ENCODE results near the gene NPIPB2.
"Not testable (repeated sequence)": the region's sequence is repeated elsewhere in the genome, so short reads cannot be mapped to it uniquely, and the experiment has no call there.

NPIPB2 gene

DNA sequence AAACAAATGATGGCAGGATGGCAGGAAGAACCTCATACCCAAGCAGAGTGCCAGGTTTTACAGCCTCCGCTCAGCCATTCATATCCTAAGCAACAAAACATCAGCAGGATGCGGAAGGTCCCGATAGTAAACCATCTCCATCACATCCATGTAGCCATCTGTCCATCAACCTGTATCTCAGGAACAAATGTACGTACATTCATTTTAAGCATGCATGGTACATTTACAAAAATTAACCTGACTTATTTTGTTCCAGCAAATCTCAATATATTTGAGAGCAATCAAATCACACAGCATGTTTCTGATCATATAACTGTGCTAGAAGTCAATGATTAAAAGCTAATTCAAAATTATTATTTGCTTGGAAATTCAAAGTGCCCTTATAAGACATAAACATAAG lies at the start of gene NPIPB2:
TSS of gene NPIPB2 (minus strand) at position 101 of the 400 bp plus-strand sequence. CDS start at position 101, 0 bp downstream.
- DNase-seq = not testable (repeated sequence)

DNA sequence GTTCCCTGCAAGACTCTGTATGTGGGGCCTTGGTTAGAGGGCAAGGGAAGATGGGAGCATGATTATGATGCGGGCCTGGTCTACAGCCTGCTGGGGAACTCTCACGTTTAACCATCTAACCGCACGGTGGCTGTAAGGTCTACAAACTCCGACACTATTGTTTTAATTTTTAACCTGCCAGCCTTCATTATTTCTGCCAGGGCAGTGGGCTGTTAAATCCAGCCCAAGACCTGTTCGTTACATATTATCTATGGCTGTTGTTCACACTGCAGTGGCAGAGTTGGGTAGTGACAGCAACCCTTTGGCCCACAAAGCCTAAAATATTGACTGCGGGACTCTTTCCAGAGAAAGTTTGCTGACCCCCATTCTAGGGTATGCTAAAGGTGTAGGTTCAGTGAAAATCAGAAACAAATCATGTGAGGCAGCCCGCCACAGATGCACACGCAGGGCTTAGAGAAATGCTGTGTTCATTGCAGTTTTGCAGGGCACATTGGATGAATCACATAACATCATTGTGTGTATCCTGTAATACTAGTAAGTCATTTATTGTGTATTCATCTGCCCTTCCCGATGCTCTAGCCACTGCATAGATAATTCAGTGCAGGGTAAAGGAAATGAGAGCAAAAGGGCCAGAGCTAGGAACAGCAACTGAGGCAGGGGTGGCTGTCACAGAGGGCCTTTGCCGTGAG lies 49.0 kb upstream of the NPIPB2 start:
- DNase-seq = no peak

- no peak for DNase-seq
Measured at GRCh38 chr16:11988258-11988978, 46.6 kb upstream of the NPIPB2 start.

DNA sequence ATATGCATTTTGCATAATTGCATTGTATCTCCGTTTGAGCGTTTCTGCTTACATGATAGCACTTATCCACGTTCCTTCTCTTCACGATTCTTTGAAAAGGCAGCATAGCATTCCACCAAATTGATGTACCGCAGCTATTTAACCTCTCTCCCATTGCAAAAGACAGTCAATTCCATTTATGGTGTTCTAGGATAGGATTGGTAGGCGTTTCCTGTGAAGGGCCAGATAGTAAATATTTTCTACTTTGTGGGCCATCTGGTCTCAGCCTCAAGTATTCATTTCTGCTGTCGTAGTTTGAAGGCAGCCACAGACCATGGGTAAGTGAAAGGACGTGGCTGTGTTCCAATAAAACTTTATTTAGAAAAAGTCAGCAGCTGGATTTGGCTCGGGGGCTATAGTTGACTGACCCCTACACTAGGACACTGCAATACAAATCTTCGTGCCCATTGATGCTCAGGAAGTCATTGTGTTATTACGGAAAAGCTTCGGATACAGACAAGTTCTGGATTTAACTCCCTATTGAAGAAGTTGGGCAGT lies 44.7 kb upstream of the NPIPB2 start:
- no peak for DNase-seq

DNA sequence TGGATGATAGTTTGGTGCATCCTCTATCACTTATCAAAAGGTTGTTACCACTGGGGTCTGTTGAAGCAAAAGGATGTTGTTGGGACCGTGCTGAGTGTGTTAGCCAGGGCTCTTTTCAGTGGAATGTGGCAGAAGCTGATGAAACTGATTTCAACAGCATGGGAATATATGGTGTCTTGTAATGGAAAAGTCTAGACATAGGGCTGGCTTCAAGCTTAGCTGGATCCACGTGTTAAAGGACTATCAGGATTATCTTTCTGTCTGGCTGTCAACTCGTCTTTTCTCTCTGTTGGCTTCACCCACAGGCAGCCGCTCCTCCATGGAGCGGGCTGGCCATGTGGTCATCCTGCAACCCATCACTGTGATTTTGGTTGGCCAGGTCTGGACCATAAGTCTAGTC lies 43.4 kb upstream of the NPIPB2 start:
- no peak for DNase-seq

DNA sequence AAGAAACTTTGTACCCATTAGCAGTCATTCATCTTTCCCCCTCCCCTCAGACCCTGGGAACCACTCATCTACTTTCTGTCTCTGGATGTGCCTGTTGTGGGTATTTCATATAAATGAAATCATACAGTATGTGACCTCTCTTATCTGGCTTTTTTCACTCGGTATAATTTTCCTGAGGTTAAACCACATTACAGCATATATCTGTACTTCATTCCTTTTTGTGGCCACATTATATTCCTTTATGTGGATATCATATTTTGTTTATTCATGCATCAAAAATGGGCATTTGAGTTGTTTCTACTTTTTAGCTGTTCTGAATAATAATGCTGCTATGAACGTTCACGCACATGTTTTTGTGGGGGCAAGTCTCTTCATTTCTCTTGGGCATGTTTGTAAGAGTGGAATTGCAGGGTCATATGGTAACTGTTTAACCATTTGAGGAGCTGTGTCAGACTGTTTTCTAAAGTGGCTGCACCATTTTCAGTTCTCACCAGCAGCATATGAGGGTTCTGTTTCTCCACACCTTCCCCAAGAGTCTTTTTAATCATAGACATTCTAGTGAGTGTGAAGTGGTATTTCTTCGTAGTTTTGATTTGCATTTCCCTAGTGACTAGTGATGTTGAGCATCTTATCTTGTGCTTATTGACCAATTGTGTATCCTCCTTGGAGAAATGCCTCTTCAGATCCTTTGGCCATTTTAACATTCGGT lies 38.4 kb upstream of the NPIPB2 start:
- no peak for DNase-seq

GRCh38 chr16:11979013-11979672 lies 37.3 kb upstream of the NPIPB2 start:
- no peak for DNase-seq

DNA sequence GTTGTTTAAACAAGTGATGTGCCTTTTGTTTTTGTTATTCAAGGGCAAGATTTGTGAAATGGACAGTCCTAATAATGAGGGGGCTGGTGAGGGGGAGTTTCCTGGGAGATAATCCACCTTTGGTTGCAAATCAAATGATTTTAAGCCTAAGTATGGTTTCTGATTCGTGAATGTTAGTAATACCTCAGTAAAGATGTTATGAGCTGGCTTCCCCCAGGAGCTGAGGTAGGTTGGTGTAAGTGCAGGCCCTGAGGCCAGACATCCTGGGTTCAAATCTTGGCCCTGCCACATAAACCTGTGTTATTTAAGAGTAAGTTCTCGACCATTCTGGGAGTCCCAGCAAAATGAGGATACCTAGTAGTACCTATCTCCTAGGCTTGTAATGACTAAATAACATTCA lies 36.2 kb upstream of the NPIPB2 start:
- DNase-seq = no peak

DNA sequence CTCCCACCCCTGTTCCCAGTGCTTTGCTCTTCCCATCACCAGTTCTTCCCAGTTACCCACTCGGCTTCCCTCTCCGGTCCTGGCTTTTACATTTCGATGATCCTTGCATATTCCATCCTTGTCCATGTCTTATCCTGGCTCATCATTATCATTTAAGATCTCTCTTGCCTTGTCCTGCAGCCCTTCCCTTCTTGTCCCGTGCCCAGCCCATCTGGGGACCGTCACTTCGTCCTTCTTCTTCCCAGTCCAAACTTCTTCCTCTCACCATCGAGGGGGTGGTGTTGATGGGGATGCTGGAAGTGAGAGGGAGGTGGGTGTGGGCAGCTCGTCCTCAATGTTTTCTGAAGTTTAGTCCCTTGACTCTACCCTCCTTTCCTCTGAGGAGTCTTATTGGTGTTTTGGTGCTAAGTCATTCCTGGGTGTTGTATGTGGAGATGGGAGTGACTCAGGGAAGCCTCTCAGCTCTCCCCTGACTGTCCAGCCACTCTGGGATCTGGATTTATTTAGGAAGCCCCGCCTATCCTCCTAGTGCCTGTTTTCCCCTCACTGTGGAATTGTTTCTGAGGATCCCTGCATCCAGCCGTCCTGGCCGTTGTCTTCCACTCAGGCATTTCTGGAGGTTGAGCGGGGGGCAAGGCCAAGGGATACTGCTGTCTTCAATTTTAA lies 35.7 kb upstream of the NPIPB2 start:
- no peak for DNase-seq

- DNase-seq = no peak
Measured at GRCh38 chr16:11976850-11977375, 35.1 kb upstream of the NPIPB2 start.

DNA sequence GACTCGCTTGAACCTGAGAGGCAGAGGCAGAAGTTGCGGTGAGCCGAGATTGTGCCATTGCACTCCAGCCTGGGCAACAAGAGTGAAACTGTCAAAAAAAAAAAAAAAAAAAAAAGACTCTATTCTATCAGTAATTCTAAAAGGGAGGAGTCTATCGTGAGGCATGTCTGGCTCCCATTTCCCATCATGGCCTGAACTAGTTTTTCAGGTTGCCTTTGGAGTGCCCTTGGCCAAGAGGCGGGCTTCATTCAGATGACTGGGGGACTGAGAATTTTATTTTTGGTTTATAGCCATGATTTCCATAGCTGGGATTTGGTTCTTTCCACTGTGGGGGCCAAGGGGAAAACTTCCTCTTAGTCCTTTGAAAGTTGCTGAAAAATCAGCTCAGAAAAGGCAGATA lies 31.2 kb upstream of the NPIPB2 start:
- DNase-seq = no peak

DNA sequence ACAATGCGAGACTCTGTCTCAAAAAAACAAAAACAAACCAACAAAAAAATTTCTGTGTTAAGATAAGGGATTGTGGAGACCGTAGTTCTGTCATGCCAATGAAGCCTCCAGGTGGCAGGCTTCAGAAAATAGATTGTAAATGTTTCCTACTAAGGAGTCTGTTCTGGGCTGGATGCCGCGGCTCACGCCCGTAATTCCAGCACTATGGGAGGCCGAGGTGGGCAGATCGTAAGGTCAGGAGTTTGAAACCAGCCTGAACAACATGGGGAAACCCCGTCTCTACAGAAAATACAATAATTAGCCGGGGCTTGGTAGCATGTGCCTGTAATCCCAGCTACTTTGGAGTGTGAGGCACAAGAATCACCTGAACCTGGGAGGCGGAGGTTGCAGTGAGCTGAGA lies 30.3 kb upstream of the NPIPB2 start:
- DNase-seq = no peak

DNA sequence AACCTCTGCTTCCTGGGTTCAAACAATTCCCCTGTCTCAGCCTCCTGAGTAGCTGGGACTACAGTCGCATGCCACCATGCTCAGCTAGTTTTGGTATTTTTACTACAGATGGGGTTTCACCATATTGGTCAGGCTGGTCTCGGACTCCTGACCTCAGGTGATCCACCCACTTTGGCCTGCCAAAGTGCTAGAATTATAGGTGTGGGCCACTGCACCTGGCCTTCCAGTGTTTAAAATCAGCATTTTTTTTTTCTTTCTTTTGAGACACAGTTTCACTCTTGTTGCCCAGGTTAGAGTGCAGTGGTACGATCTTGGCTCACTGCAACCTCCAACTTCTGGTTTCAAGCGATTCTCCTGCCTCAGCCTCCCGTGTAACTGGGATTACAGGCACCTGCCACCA lies 28.4 kb upstream of the NPIPB2 start:
- not testable (repeated sequence) for DNase-seq

DNA sequence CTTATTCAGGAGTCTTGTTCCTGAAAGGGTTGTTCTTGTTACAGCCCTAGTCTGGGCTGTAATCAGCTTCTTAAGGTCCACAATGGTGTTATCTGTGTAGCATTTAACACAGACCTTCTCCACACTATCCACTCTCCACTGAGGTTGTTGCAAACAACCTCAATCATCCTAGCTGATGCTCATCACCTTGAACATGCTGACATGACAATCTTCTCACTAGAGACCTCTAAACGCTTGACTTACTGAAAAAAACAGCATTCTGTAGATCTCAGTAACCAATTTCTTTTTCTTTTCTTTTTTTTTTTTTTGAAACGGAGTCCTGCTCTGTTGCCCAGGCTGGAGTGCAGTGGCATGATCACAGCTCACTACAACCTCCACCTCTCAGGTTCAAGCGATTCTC lies 26.7 kb upstream of the NPIPB2 start:
- no peak for DNase-seq

DNA sequence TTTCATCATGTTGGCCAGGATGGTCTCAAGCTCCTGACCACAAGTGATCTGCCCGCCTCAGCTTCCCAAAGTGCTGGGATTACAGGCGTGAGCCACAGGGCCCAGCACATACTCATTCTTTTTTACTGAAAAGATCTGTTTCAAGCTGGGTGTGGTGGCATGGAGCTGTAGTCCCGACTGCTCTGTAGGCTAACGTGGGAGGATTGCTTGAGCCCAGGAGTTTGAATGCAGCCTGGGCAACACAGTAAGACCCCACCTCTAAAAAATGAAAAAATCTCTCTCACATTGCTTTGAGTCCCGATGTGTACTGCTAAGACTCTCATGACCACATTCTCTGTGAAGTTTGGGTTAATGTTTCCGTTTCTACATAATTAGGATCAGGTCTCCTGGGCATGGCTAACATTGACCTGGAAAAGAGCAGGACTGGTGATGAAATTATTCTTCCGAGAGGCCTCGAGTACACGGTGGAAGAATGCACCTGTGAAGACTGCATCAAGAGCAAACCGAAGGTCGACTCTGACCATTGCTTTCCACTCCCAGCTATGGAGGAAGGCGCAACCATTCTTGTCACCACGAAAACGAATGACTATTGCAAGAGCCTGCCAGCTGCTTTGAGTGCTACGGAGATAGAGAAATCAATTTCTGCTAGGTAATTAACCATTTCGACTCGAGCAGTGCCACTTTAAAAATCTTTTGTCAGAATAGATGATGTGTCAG lies 25.5 kb upstream of the NPIPB2 start:
- no peak for DNase-seq

DNA sequence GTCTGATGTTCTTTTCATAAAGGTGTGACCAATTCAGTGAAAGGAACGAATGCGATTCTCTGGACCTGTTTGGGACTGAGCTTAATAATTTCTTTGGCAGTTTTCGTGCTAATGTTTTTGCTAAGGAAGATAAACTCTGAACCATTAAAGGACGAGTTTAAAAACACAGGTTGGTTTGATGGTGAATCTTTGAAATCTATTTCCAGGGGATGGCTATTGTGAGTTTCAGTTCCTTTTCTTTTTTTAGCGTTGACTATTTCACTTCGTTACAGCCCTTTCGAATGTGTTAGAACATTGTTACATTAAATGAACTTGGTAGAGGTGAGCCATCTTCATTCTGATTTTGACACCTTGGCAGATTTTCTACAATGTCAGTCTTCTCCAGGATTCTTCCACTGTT lies 24.3 kb upstream of the NPIPB2 start:
- no peak for DNase-seq

DNA sequence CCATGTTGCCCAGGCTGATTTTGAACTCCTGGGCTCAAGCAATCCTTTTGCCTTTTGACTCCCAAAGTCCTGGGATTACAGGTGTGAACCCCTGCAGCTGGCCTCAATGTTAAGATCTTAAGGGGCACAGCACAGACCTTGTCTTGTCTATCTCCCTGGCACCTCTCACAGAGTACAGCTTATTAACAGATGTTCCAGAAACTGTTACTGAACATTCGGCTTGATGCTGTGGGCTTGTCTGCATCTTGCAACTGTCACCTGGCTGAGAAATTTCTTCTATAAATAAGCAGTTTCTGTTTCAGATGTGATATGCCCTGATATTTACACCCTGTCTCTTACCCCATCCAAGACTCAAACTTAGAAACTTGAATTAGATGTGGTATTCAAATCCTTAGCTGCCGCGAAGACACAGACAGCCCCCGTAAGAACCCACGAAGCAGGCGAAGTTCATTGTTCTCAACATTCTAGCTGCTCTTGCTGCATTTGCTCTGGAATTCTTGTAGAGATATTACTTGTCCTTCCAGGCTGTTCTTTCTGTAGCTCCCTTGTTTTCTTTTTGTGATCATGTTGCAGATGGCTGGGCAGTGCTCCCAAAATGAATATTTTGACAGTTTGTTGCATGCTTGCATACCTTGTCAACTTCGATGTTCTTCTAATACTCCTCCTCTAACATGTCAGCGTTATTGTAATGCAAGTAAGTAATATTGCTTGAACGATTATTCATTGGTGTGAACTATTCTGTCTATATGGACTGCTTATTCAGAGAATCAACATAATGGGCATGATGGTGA lies 23.1 kb upstream of the NPIPB2 start, which contains the start of gene TNFRSF17:
TSS of gene TNFRSF17 (plus strand) at position 450 of the 791 bp plus-strand sequence. CDS start at position 565, 115 bp downstream.
- DNase-seq = no peak

DNA sequence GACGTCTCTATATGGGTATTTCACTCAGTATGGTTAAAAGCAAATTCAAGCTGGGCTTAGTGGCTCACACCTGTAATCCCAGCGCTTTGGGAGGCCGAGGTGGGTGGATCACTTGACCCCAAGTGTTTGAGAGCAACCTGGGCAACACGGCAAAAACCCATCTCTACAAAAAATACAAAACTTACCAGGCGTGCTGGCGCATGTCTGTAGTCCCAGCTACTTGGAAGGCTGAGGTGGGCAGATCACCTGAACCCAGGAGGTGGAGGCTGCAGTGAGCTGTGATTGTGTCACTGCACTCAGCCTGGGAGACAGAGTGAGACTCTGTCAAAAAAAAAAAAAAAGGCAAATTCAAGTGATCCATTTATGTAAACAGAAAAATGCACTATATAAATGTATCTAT lies 21.9 kb upstream of the NPIPB2 start:
- DNase-seq = no peak

- not testable (repeated sequence) for DNase-seq
Measured at GRCh38 chr16:11962978-11963377, 21.1 kb upstream of the NPIPB2 start.

DNA sequence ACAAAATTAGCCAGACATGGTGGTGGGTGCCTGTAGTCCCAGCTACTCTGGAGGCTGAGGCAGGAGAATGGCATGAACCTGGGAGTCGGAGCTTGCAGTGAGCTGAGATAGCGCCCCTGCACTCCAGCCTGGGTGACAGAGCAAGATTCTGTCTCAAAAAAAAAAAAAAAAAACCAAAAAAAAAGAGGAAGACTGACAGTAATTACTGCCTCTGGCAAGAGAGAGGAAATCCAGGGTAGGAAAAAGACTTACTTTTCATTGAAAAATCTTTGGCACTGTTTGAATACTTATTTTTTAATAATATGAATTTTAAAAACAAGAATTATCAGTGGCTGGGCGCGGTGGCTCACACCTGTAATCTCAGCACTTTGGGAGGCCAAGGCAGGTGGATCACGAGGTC lies 20.6 kb upstream of the NPIPB2 start:
- DNase-seq = not testable (repeated sequence)

Data from stimulated activated naive CD4-positive, alpha-beta T cell treated with Interleukin-2 at 50 U/mL for 16 hours (primary cell).